ENCODE measurements around the gene PPOX. TPM values are rescaled to one million over a fixed set of nuclear protein-coding genes. Genes with fewer than 3 reads are reported as not detected.

PPOX gene
- total and polyA plus RNA-seq, 2 experiments from 2014 or later: 26.5 to 39.6 TPM

DNA sequence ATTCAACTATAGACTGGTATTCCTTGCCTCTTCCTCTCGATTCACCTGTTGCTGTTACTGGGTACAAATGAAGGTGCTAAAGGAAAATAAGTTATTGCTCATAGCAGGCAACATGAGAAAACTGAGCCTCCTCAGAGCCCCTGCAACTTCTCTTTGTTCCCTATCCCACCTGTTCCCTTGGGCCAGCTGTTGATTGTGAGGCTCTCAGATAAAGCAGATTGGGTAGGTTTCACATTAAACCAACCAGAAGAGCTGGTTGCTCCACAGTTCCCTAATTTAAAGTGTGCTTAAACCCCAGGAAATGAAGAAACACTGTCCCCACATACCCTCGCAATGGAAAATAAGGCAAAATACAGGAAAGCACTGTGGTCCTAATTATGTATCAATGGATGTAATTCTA is 38.6 kb upstream of the PPOX start:
- H3K4me1 ChIP-seq (ENCODE audit: insufficient read depth): peaks cover 12% of the 10 kb centered on the region
- Mint-ChIP-seq H3K4me1 (peaks cover 20% of the 10 kb centered on the region), H3K27me3 (ENCODE audit: insufficient read depth, low read depth, poor library complexity) (peaks cover 7% of the 10 kb centered on the region), H3K27ac (no peak overlapping the region), H3K4me3 (no peak overlapping the region), H3K9me3 (no peaks in the 10 kb centered on the region), H3K36me3 (ENCODE audit: low read depth) (peaks cover 57% of the 10 kb centered on the region)
- no peak overlapping the region for H3K4me3 ChIP-seq
- H4K20me1 ChIP-seq (replicated peaks; ENCODE audit: insufficient read depth): no peaks in the 10 kb centered on the region; the same call in none of the 2 replicates
- DNase-seq (ENCODE audit: low spot score) (no peak), ATAC-seq (no peak)
- no peaks in the 10 kb centered on the region; the same call in 1 of the 2 replicates for H3K9me2 ChIP-seq (ENCODE audit: insufficient read depth)
- H3K27me3 ChIP-seq (ENCODE audit: insufficient read depth): no peaks in the 10 kb centered on the region
- peaks cover 20% of the 10 kb centered on the region for H3F3A ChIP-seq (replicated peaks; ENCODE audit: low read depth)
- no peak overlapping the region for H3K4me2 ChIP-seq
- no peak overlapping the region for H2AFZ ChIP-seq
- peaks cover 68% of the 10 kb centered on the region for H3K79me2 ChIP-seq (replicated peaks; ENCODE audit: insufficient read depth)
- H3K36me3 ChIP-seq (ENCODE audit: insufficient read depth): peaks cover 36% of the 10 kb centered on the region
- no peak for TF ChIP-seq ZNF114 (CRISPR knock-in tag; IDR thresholded peaks at IDR 0.05)
- no peak for TF ChIP-seq JUNB (IDR thresholded peaks at IDR 0.05; ENCODE audit: unreplicated experiment)
- no peak for TF ChIP-seq EZH2phosphoT487 (IDR thresholded peaks at IDR 0.05; ENCODE audit: unreplicated experiment)
- no peak for TF ChIP-seq CREB1 (CRISPR knock-in tag; IDR thresholded peaks at IDR 0.05; ENCODE audit: low read depth)
- TF ChIP-seq POLR2AphosphoS5 (IDR thresholded peaks at IDR 0.05; ENCODE audit: low read depth): no peak
- TF ChIP-seq, protein P1, sequence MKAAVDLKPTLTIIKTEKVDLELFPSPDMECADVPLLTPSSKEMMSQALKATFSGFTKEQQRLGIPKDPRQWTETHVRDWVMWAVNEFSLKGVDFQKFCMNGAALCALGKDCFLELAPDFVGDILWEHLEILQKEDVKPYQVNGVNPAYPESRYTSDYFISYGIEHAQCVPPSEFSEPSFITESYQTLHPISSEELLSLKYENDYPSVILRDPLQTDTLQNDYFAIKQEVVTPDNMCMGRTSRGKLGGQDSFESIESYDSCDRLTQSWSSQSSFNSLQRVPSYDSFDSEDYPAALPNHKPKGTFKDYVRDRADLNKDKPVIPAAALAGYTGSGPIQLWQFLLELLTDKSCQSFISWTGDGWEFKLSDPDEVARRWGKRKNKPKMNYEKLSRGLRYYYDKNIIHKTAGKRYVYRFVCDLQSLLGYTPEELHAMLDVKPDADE (IDR thresholded peaks at IDR 0.05): no peak
- TF ChIP-seq, protein P2, sequence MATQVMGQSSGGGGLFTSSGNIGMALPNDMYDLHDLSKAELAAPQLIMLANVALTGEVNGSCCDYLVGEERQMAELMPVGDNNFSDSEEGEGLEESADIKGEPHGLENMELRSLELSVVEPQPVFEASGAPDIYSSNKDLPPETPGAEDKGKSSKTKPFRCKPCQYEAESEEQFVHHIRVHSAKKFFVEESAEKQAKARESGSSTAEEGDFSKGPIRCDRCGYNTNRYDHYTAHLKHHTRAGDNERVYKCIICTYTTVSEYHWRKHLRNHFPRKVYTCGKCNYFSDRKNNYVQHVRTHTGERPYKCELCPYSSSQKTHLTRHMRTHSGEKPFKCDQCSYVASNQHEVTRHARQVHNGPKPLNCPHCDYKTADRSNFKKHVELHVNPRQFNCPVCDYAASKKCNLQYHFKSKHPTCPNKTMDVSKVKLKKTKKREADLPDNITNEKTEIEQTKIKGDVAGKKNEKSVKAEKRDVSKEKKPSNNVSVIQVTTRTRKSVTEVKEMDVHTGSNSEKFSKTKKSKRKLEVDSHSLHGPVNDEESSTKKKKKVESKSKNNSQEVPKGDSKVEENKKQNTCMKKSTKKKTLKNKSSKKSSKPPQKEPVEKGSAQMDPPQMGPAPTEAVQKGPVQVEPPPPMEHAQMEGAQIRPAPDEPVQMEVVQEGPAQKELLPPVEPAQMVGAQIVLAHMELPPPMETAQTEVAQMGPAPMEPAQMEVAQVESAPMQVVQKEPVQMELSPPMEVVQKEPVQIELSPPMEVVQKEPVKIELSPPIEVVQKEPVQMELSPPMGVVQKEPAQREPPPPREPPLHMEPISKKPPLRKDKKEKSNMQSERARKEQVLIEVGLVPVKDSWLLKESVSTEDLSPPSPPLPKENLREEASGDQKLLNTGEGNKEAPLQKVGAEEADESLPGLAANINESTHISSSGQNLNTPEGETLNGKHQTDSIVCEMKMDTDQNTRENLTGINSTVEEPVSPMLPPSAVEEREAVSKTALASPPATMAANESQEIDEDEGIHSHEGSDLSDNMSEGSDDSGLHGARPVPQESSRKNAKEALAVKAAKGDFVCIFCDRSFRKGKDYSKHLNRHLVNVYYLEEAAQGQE (IDR thresholded peaks at IDR 0.05; ENCODE audit: unreplicated experiment): no peak
- TF ChIP-seq EZH2 (IDR thresholded peaks at IDR 0.05; ENCODE audit: low read depth, unreplicated experiment): no peak
- TF ChIP-seq, protein P3, sequence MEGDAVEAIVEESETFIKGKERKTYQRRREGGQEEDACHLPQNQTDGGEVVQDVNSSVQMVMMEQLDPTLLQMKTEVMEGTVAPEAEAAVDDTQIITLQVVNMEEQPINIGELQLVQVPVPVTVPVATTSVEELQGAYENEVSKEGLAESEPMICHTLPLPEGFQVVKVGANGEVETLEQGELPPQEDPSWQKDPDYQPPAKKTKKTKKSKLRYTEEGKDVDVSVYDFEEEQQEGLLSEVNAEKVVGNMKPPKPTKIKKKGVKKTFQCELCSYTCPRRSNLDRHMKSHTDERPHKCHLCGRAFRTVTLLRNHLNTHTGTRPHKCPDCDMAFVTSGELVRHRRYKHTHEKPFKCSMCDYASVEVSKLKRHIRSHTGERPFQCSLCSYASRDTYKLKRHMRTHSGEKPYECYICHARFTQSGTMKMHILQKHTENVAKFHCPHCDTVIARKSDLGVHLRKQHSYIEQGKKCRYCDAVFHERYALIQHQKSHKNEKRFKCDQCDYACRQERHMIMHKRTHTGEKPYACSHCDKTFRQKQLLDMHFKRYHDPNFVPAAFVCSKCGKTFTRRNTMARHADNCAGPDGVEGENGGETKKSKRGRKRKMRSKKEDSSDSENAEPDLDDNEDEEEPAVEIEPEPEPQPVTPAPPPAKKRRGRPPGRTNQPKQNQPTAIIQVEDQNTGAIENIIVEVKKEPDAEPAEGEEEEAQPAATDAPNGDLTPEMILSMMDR (conservative IDR thresholded peaks at IDR 0.05; ENCODE audit: low read depth in 2 of 2): no peak
- no peak for TF ChIP-seq NANOG (IDR thresholded peaks at IDR 0.05; ENCODE audit: borderline replicate concordance)
- no peak for TF ChIP-seq ZNF331 (CRISPR knock-in tag; IDR thresholded peaks at IDR 0.05; ENCODE audit: low read depth)
- TF ChIP-seq, protein P4, sequence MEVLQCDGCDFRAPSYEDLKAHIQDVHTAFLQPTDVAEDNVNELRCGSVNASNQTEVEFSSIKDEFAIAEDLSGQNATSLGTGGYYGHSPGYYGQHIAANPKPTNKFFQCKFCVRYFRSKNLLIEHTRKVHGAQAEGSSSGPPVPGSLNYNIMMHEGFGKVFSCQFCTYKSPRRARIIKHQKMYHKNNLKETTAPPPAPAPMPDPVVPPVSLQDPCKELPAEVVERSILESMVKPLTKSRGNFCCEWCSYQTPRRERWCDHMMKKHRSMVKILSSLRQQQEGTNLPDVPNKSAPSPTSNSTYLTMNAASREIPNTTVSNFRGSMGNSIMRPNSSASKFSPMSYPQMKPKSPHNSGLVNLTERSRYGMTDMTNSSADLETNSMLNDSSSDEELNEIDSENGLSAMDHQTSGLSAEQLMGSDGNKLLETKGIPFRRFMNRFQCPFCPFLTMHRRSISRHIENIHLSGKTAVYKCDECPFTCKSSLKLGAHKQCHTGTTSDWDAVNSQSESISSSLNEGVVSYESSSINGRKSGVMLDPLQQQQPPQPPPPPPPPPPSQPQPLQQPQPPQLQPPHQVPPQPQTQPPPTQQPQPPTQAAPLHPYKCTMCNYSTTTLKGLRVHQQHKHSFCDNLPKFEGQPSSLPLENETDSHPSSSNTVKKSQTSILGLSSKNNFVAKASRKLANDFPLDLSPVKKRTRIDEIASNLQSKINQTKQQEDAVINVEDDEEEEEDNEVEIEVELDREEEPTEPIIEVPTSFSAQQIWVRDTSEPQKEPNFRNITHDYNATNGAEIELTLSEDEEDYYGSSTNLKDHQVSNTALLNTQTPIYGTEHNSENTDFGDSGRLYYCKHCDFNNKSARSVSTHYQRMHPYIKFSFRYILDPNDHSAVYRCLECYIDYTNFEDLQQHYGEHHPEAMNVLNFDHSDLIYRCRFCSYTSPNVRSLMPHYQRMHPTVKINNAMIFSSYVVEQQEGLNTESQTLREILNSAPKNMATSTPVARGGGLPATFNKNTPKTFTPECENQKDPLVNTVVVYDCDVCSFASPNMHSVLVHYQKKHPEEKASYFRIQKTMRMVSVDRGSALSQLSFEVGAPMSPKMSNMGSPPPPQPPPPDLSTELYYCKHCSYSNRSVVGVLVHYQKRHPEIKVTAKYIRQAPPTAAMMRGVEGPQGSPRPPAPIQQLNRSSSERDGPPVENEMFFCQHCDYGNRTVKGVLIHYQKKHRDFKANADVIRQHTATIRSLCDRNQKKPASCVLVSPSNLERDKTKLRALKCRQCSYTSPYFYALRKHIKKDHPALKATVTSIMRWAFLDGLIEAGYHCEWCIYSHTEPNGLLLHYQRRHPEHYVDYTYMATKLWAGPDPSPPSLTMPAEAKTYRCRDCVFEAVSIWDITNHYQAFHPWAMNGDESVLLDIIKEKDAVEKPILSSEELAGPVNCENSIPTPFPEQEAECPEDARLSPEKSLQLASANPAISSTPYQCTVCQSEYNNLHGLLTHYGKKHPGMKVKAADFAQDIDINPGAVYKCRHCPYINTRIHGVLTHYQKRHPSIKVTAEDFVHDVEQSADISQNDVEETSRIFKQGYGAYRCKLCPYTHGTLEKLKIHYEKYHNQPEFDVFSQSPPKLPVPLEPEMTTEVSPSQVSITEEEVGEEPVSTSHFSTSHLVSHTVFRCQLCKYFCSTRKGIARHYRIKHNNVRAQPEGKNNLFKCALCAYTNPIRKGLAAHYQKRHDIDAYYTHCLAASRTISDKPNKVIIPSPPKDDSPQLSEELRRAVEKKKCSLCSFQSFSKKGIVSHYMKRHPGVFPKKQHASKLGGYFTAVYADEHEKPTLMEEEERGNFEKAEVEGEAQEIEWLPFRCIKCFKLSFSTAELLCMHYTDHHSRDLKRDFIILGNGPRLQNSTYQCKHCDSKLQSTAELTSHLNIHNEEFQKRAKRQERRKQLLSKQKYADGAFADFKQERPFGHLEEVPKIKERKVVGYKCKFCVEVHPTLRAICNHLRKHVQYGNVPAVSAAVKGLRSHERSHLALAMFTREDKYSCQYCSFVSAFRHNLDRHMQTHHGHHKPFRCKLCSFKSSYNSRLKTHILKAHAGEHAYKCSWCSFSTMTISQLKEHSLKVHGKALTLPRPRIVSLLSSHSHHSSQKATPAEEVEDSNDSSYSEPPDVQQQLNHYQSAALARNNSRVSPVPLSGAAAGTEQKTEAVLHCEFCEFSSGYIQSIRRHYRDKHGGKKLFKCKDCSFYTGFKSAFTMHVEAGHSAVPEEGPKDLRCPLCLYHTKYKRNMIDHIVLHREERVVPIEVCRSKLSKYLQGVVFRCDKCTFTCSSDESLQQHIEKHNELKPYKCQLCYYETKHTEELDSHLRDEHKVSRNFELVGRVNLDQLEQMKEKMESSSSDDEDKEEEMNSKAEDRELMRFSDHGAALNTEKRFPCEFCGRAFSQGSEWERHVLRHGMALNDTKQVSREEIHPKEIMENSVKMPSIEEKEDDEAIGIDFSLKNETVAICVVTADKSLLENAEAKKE (CRISPR knock-in tag; IDR thresholded peaks at IDR 0.05): no peak
- H3K27ac ChIP-seq (ENCODE audit: low read depth): no peak overlapping the region
